Fibroblast of mammary gland (primary cell): ENCODE results near the gene ANO3.

Source experiments
- DNase-seq: peaks from one replicate; pipeline ENCODE4 v3.0.0-alpha.2; 2010; ENCODE audit warnings: low read depth
- H3K4me3 ChIP-seq: 2 replicates; pipeline ENCODE4 v1.5.1; 2011; ENCODE audit warnings: low read depth, mild to moderate bottlenecking, low read length, moderate library complexity; ENCODE audit not compliant: control insufficient read depth
- TF ChIP-seq, protein P1 (sequence below): conservative IDR thresholded peaks from 2 replicates; pipeline ENCODE4 v1.5.1; 2011; ENCODE audit warnings: low read depth, low read length, inconsistent platforms; ENCODE audit not compliant: control insufficient read depth, insufficient read depth

Gene ANO3

GRCh38 chr11:26537341-26537740, 205.4 kb downstream of the ANO3 start:
- no peak overlapping the region for H3K4me3 ChIP-seq
- no peak for DNase-seq
- TF ChIP-seq, protein P1, sequence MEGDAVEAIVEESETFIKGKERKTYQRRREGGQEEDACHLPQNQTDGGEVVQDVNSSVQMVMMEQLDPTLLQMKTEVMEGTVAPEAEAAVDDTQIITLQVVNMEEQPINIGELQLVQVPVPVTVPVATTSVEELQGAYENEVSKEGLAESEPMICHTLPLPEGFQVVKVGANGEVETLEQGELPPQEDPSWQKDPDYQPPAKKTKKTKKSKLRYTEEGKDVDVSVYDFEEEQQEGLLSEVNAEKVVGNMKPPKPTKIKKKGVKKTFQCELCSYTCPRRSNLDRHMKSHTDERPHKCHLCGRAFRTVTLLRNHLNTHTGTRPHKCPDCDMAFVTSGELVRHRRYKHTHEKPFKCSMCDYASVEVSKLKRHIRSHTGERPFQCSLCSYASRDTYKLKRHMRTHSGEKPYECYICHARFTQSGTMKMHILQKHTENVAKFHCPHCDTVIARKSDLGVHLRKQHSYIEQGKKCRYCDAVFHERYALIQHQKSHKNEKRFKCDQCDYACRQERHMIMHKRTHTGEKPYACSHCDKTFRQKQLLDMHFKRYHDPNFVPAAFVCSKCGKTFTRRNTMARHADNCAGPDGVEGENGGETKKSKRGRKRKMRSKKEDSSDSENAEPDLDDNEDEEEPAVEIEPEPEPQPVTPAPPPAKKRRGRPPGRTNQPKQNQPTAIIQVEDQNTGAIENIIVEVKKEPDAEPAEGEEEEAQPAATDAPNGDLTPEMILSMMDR, result no peak

DNA sequence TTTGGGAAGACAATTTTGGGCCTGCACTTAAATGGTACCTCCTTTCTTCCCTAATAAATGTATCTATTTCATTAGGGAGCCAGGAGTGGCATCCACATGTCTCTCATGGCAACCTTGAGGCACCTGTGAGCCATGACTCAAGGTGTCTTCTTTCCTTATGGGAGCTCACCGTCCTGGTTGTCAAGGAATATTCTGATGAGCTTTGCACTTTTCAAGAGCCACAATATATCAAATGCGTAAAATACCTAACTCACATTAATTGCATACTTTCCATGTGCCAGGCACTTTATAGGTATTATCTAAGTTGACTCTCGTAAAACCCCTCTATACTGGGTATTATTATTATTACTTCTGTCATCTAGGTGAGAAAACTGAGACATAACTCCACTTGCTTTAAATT, 207.6 kb downstream of the ANO3 start:
- no peak overlapping the region for H3K4me3 ChIP-seq
- DNase-seq, result no peak
- TF ChIP-seq, protein P1, result no peak

- TF ChIP-seq, protein P1, result no peak
- no peak for DNase-seq
- no peak overlapping the region for H3K4me3 ChIP-seq
Observed at GRCh38 chr11:26541870-26542269, 209.9 kb downstream of the ANO3 start.

DNA sequence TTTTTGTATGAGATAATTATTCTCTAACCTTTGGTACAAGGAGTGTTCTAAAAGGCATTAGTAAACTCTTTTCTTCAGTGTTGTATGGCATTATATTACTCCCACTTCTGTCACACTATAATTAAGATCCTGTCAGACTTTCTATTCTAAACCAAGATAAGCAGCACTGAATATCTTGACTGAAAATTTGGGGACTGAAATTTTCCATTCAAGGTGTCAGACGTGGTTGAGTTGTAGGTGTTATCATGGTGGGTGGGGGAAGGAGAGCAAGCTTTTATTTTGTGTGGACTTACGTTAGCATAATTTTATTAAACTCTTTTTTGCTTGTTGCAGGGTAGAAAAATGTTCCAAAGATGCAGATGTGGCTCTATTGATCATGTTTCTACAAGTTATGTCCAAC, 217.2 kb downstream of the ANO3 start:
- TF ChIP-seq, protein P1, result no peak
- H3K4me3 ChIP-seq, result no peak overlapping the region
- DNase-seq, result no peak

DNA sequence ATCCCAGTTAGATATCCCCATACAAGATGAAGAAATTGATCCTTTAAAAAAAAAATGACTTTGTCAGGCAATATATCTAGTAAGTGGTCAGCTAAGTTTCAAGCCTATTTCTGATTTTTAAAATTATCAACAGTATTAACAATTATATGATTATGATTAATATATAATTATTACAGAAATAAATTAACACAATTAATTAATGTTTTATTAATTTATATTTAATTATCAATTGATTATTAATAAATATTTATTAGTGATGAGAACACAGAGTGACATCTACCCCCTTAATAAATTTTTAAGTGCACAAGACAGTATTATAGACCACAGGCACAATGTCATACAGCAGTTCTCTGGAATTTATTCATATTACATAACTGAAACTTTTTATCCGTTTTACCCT, 218.1 kb downstream of the ANO3 start:
- DNase-seq, result no peak
- TF ChIP-seq, protein P1, result no peak
- no peak overlapping the region for H3K4me3 ChIP-seq

DNA sequence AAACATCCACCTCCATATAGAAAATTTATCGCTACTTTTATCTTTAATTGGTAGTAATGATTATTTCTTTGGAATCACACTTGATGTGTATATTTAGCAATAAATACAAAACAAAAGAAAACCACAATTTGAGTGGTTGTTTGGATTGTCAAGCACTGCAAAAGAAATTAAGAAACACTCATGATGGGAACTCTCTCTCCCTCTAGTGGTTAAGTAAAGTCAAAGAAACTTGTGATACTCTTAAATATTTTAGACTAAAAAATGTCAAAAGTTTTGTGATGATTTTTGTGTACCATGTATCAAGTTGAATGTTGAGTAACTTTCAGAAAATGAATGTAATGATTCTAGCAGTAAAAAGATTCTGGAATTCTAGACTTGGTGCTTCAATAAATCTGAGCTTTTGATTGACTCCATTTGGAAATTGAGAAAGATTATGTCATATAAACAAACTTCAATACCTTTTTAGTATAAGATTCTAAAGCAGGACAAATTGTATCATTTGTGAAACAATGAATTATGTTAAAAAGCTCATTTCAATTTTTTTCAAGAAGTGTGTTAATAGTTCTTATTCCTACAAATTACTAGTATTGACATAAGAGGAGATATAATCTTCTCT, 219.4 kb downstream of the ANO3 start:
- TF ChIP-seq, protein P1, result peak; percentile 63
- no peak overlapping the region for H3K4me3 ChIP-seq
- DNase-seq, result peak; percentile 63

GRCh38 chr11:26553182-26553581, 221.3 kb downstream of the ANO3 start:
- H3K4me3 ChIP-seq, result no peak overlapping the region
- TF ChIP-seq, protein P1, result no peak
- DNase-seq, result no peak
